Ascending aorta (tissue), 2 donors: ENCODE measurements around the gene PCGF1. TPM values are rescaled to one million over a fixed set of nuclear protein-coding genes. Genes with fewer than 3 reads are reported as not detected.
A peak's percentile ranks its signal among the peaks of the same experiment; 100 is the strongest.

Source experiments
- DNase-seq, 2 donors: peaks; one replicate each; pipeline ENCODE4 v3.0.0-alpha.2; 2019; ENCODE audit warnings: low spot score in 2 of 2
- H3K27ac ChIP-seq, 2 donors: fragments of 200-600 bp; sonication (generic); one replicate each; pipeline ENCODE4 v1.5.1; 2016 to 2017; ENCODE audit warnings: mild to moderate bottlenecking in 1 of 2
- H3K27me3 ChIP-seq: fragments of 200-600 bp; sonication (generic); one replicate; pipeline ENCODE4 v1.5.1; 2017
- H3K36me3 ChIP-seq, 2 donors: fragments of 200-600 bp; sonication (generic); one replicate each; pipeline ENCODE4 v1.5.1; 2016
- H3K4me1 ChIP-seq, 2 donors: fragments of 200-600 bp; sonication (generic); one replicate each; pipeline ENCODE4 v1.5.1; 2016 to 2017; ENCODE audit warnings: mild to moderate bottlenecking in 1 of 2
- H3K4me3 ChIP-seq, 2 donors: fragments of 200-600 bp; sonication (generic); one replicate each; pipeline ENCODE4 v1.5.1; 2016 to 2017; ENCODE audit warnings: mild to moderate bottlenecking in 1 of 2
- H3K9me3 ChIP-seq, 2 donors: fragments of 200-600 bp; sonication (generic); one replicate each; pipeline ENCODE4 v1.5.1; 2016
- CTCF ChIP-seq, 3 experiments: fragments of 200-600 bp in 2 of 3; fragments of 450-650 bp in 1 of 3; sonication (generic) in 2 of 3; IDR thresholded peaks; one replicate each; pipeline ENCODE4 v1.5.1; 2016 to 2019; ENCODE audit warnings: antibody characterized with exemption in 3 of 3, mild to moderate bottlenecking in 1 of 3, moderate library complexity in 1 of 3
- intact Hi-C: fragments of 100-400 bp; cut with DNase I; formaldehyde crosslinking; loops from one replicate; pipeline ENCODE4 v1.15.1; 2023
- total RNA-seq: library from RNA; depleted of rRNA; stranded (reverse); fragments of >200 nt; gene quantifications from one replicate; pipeline ENCODE4 v1.1.0, GENCODE V29; 2016

The PCGF1 gene
- total RNA-seq, 1 donor from 2014 or later: not detected

GRCh38 chr2:74505448-74506246 lies 1.8 kb downstream of the PCGF1 start:
- TF ChIP-seq CTCF (IDR thresholded peaks at IDR 0.05): no peak
- intact Hi-C loops: loop anchor here (2.0 to 5.0 kb wide), 2 partner anchors 51 to 332 kb away; partner anchors contain the start of gene INO80B
- peaks cover 3 to 24% of the 10 kb centered on the region in 2 donors for H3K4me1 ChIP-seq
- no peak for DNase-seq
- H3K27ac ChIP-seq: no peak overlapping the region
- H3K36me3 ChIP-seq: peaks cover 7 to 14% of the 10 kb centered on the region in 2 donors
- no peaks in the 10 kb centered on the region for H3K9me3 ChIP-seq
- H3K4me3 ChIP-seq: no peak overlapping the region
- H3K27me3 ChIP-seq: no peaks in the 10 kb centered on the region

GRCh38 chr2:74504591-74504990 lies 2.9 kb downstream of the PCGF1 start:
- no peak overlapping the region for H3K4me3 ChIP-seq
- peaks cover 3 to 24% of the 10 kb centered on the region in 2 donors for H3K4me1 ChIP-seq
- DNase-seq: no peak
- no peaks in the 10 kb centered on the region for H3K9me3 ChIP-seq
- intact Hi-C loops: no loop called here
- TF ChIP-seq CTCF (IDR thresholded peaks at IDR 0.05): no peak
- no peaks in the 10 kb centered on the region for H3K27me3 ChIP-seq
- no peak overlapping the region for H3K27ac ChIP-seq
- H3K36me3 ChIP-seq: peaks cover 7 to 14% of the 10 kb centered on the region in 2 donors

- peaks cover 7 to 14% of the 10 kb centered on the region in 2 donors for H3K36me3 ChIP-seq
- no peak for TF ChIP-seq CTCF (IDR thresholded peaks at IDR 0.05)
- H3K9me3 ChIP-seq: no peaks in the 10 kb centered on the region
- peak overlapping the region; percentile 54 to 68 for H3K4me3 ChIP-seq
- peaks cover 4% of the 10 kb centered on the region for H3K27me3 ChIP-seq
- peaks cover 3 to 29% of the 10 kb centered on the region in 2 donors for H3K4me1 ChIP-seq
- no peak for DNase-seq
- H3K27ac ChIP-seq: peak overlapping the region in 1 of 2 donors; percentile 61
- intact Hi-C loops: no loop called here
Observed at GRCh38 chr2:74503506-74504475, 3.7 kb downstream of the PCGF1 start.

- TF ChIP-seq CTCF (IDR thresholded peaks at IDR 0.05): peak in 2 of 3 experiments; percentile 27 to 29
- Histone ChIP-seq H3K9me3 (no peaks in the 10 kb centered on the region), H3K4me3 (peak overlapping the region; percentile 54 to 68), H3K27me3 (peaks cover 5% of the 10 kb centered on the region), H3K27ac (peak overlapping the region; percentile 38 to 61), H3K36me3 (peaks cover 7 to 14% of the 10 kb centered on the region in 2 donors), H3K4me1 (peaks cover 3 to 28% of the 10 kb centered on the region in 2 donors)
- intact Hi-C loops: no loop called here
- peak; percentile 57 to 89 for DNase-seq
Observed at GRCh38 chr2:74502720-74503505, 4.6 kb downstream of the PCGF1 start.
